IPS DF 6.9 (cell line): ENCODE results near the gene CERS2.

Source experiments
- DNase-seq: peaks from one replicate; pipeline ENCODE4 v3.0.0-alpha.2; 2013; ENCODE audit warnings: low read depth, low spot score
- H3K27ac ChIP-seq: one replicate; pipeline ENCODE4 v1.5.1; 2013; ENCODE audit warnings: low read length, control low read depth
- H3K27me3 ChIP-seq: 2 replicates; pipeline ENCODE4 v1.6.1; 2013; ENCODE audit warnings: mild to moderate bottlenecking, low read length; ENCODE audit not compliant: control insufficient read depth, insufficient read depth
- H3K36me3 ChIP-seq: 2 replicates; pipeline ENCODE4 v1.6.1; 2013; ENCODE audit warnings: low read length; ENCODE audit not compliant: control insufficient read depth, insufficient read depth
- H3K4me1 ChIP-seq: 2 replicates; pipeline ENCODE4 v1.6.1; 2013; ENCODE audit warnings: low read length; ENCODE audit not compliant: control insufficient read depth, insufficient read depth
- H3K4me3 ChIP-seq: 2 replicates; pipeline ENCODE4 v1.5.1; 2013; ENCODE audit warnings: mild to moderate bottlenecking, low read length
- H3K9me3 ChIP-seq: 2 replicates; pipeline ENCODE4 v1.6.1; 2013; ENCODE audit warnings: low read length, inconsistent platforms; ENCODE audit not compliant: control insufficient read depth, insufficient read depth
- WGBS: extraction: QIAGEN DNeasy Blood & Tissue Kit; methylation state at CpG from one replicate; pipeline ENCODE4 v1.1.7; 2013; ENCODE audit warnings: mixed read lengths, missing lambda C conversion rate; ENCODE audit not compliant: insufficient read length, insufficient coverage; 5-methylcytosine and 5-hydroxymethylcytosine counted together

Gene CERS2

GRCh38 chr1:150997949-150998348 is 23.3 kb upstream of the CERS2 start:
- no CpG with 5 or more reads among the region's 5 CpGs for WGBS
- Histone ChIP-seq H3K4me1 (no peaks in the 10 kb centered on the region), H3K4me3 (no peak overlapping the region), H3K27ac (no peak overlapping the region), H3K27me3 (no peaks in the 10 kb centered on the region), H3K9me3 (no peaks in the 10 kb centered on the region), H3K36me3 (0 out of 2 replicates have a peak, but pooled peaks cover 3% of the 10 kb centered on the region)
- DNase-seq = no peak

- H3K4me1 ChIP-seq = no peaks in the 10 kb centered on the region
- H3K36me3 ChIP-seq = 0 out of 2 replicates have a peak, but pooled peaks cover 3% of the 10 kb centered on the region
- H3K4me3 ChIP-seq = no peak overlapping the region
- no peaks in the 10 kb centered on the region for H3K9me3 ChIP-seq
- no peak overlapping the region for H3K27ac ChIP-seq
- no peak for DNase-seq
- WGBS = no CpG with 5 or more reads among the region's 20 CpGs
- no peaks in the 10 kb centered on the region for H3K27me3 ChIP-seq
Observed at GRCh38 chr1:150997126-150997872, 22.7 kb upstream of the CERS2 start.

GRCh38 chr1:150995896-150996295 is 21.3 kb upstream of the CERS2 start:
- no peak for DNase-seq
- WGBS = no CpG with 5 or more reads among the region's 9 CpGs
- Histone ChIP-seq H3K27me3 (no peaks in the 10 kb centered on the region), H3K36me3 (0 out of 2 replicates have a peak, but pooled peaks cover 3% of the 10 kb centered on the region), H3K9me3 (no peaks in the 10 kb centered on the region), H3K4me1 (no peaks in the 10 kb centered on the region), H3K27ac (no peak overlapping the region), H3K4me3 (no peak overlapping the region)

GRCh38 chr1:150995460-150995859 is 20.8 kb upstream of the CERS2 start:
- H3K27me3 ChIP-seq = no peaks in the 10 kb centered on the region
- no peak overlapping the region for H3K4me3 ChIP-seq
- H3K4me1 ChIP-seq = no peaks in the 10 kb centered on the region
- DNase-seq = no peak
- WGBS = no CpG with 5 or more reads among the region's 4 CpGs
- no peaks in the 10 kb centered on the region for H3K9me3 ChIP-seq
- H3K36me3 ChIP-seq = 0 out of 2 replicates have a peak, but pooled peaks cover 3% of the 10 kb centered on the region
- H3K27ac ChIP-seq = no peak overlapping the region

GRCh38 chr1:150994248-150994647 is 19.6 kb upstream of the CERS2 start:
- WGBS = no CpG with 5 or more reads among the region's 3 CpGs
- no peak for DNase-seq

GRCh38 chr1:150992626-150993025 is 18.0 kb upstream of the CERS2 start:
- WGBS = no CpG with 5 or more reads among the region's 4 CpGs
- no peaks in the 10 kb centered on the region for H3K9me3 ChIP-seq

More at GRCh38 chr1:150994248-150994647, 19.6 kb upstream of the CERS2 start:
- Histone ChIP-seq H3K9me3 (no peaks in the 10 kb centered on the region), H3K36me3 (0 out of 2 replicates have a peak, but pooled peaks cover 3% of the 10 kb centered on the region), H3K27ac (no peak overlapping the region), H3K27me3 (no peaks in the 10 kb centered on the region), H3K4me1 (no peaks in the 10 kb centered on the region), H3K4me3 (no peak overlapping the region)

GRCh38 chr1:150987924-150988323 is 13.3 kb upstream of the CERS2 start:
- Histone ChIP-seq H3K27ac (no peak overlapping the region), H3K27me3 (no peaks in the 10 kb centered on the region), H3K36me3 (no peaks in the 10 kb centered on the region), H3K9me3 (no peaks in the 10 kb centered on the region), H3K4me1 (no peaks in the 10 kb centered on the region), H3K4me3 (no peak overlapping the region)
- no CpG with 5 or more reads among the region's 7 CpGs for WGBS
- DNase-seq = no peak

More at GRCh38 chr1:150992626-150993025, 18.0 kb upstream of the CERS2 start:
- Histone ChIP-seq H3K36me3 (0 out of 2 replicates have a peak, but pooled peaks cover 2% of the 10 kb centered on the region), H3K27me3 (no peaks in the 10 kb centered on the region), H3K4me1 (no peaks in the 10 kb centered on the region), H3K4me3 (no peak overlapping the region), H3K27ac (no peak overlapping the region)
- DNase-seq = no peak

GRCh38 chr1:150985179-150985825 is 10.7 kb upstream of the CERS2 start:
- H3K4me3 ChIP-seq = no peak overlapping the region
- H3K36me3 ChIP-seq = no peaks in the 10 kb centered on the region
- WGBS = no CpG with 5 or more reads among the region's 2 CpGs
- no peak overlapping the region for H3K27ac ChIP-seq
- peaks cover 10% of the 10 kb centered on the region; the same call in 1 of the 2 replicates for H3K4me1 ChIP-seq
- no peaks in the 10 kb centered on the region for H3K27me3 ChIP-seq
- DNase-seq = no peak
- H3K9me3 ChIP-seq = no peaks in the 10 kb centered on the region

GRCh38 chr1:150981805-150982712 is 7.4 kb upstream of the CERS2 start, which contains the start of gene ANXA9:
Gene ANXA9 (plus strand): TSS chr1:150982292. CDS start chr1:150983106, 814 bp downstream.
- Histone ChIP-seq H3K4me3 (no peak within 1 kb of the TSS), H3K27ac (no peak within 1 kb of the TSS), H3K4me1 (peaks cover 12% of the 10 kb centered on the region; the same call in 1 of the 2 replicates), H3K27me3 (no peaks in the 10 kb centered on the region), H3K36me3 (no peaks in the 10 kb centered on the region), H3K9me3 (no peaks in the 10 kb centered on the region)
- no CpG with 5 or more reads among the region's 12 CpGs for WGBS
- no peak for DNase-seq
